HEK293 (cell line): Measurements from ENCODE around the gene CCDC116.

ENCODE experiments used
- CTCF ChIA-PET: fragments of 350-600 bp; formaldehyde crosslinking; extraction: SDS; loops from one replicate; lab custom pipeline; 2021; ENCODE audit warnings: antibody characterized with exemption; lab: Yijun Ruan, JAX
- POLR2A ChIA-PET: fragments of 300-600 bp; formaldehyde crosslinking; extraction: SDS; loops from one replicate; lab custom pipeline; 2020; ENCODE audit warnings: antibody characterized with exemption, inconsistent platforms; lab: Yijun Ruan, JAX
- H3K27ac ChIP-seq: fragments of 200-500 bp; sonication (Bioruptor generic); 2 replicates; pipeline ENCODE4 v1.5.1; 2014; ENCODE audit warnings: low read depth, low read length, control low read depth, inconsistent platforms; ENCODE audit errors: extremely low read depth
- H3K36me3 ChIP-seq, 2 experiments: fragments of 200-500 bp in 1 of 2; sonication (Bioruptor generic) in 1 of 2; 1 replicate in 1 of 2; 2 replicates in 1 of 2; pipeline ENCODE4 v1.5.1; 2014 to 2017; ENCODE audit warnings: inconsistent platforms in 2 of 2, low read length in 2 of 2; ENCODE audit not compliant: control insufficient read depth in 2 of 2, insufficient read depth in 1 of 2
- H3K4me1 ChIP-seq: fragments of 200-500 bp; sonication (Bioruptor generic); 2 replicates; pipeline ENCODE4 v1.5.1; 2014; ENCODE audit warnings: mild to moderate bottlenecking, low read length, inconsistent platforms; ENCODE audit not compliant: control insufficient read depth, insufficient read depth
- H3K4me3 ChIP-seq: 2 replicates; pipeline ENCODE4 v1.5.1; 2011; ENCODE audit warnings: low read depth, mild to moderate bottlenecking, control low read depth, low read length, moderate library complexity
- H3K9me3 ChIP-seq: fragments of 200-500 bp; sonication (Bioruptor generic); 2 replicates; pipeline ENCODE4 v1.5.1; 2014; ENCODE audit warnings: low read depth, low read length, inconsistent platforms; ENCODE audit not compliant: control insufficient read depth, insufficient read depth
- BCL11A ChIP-seq: fragments of 450-650 bp; formaldehyde crosslinking; IDR thresholded peaks from 2 replicates; pipeline ENCODE4 v1.5.1; 2016; ENCODE audit warnings: low read depth, missing biosample characterization, missing genetic modification characterization
- EGR2 ChIP-seq: fragments of 450-650 bp; formaldehyde crosslinking; IDR thresholded peaks from 2 replicates; pipeline ENCODE4 v1.5.1; 2016; ENCODE audit warnings: low read depth, missing biosample characterization, missing genetic modification characterization
- IKZF3 ChIP-seq: fragments of 450-650 bp; IDR thresholded peaks from 2 replicates; pipeline ENCODE4 v1.5.0; 2018; ENCODE audit warnings: missing biosample characterization, mild to moderate bottlenecking, missing genetic modification characterization, moderate library complexity
- KLF9 ChIP-seq: fragments of 450-650 bp; formaldehyde crosslinking; IDR thresholded peaks from 2 replicates; pipeline ENCODE4 v1.5.1; 2016; ENCODE audit warnings: missing biosample characterization, missing genetic modification characterization, low read depth
- PRDM1 ChIP-seq: fragments of 450-650 bp; formaldehyde crosslinking; IDR thresholded peaks from 2 replicates; pipeline ENCODE4; 2016; ENCODE audit warnings: missing biosample characterization, missing genetic modification characterization
- SCRT2 ChIP-seq: fragments of 450-650 bp; formaldehyde crosslinking; IDR thresholded peaks from 2 replicates; pipeline ENCODE4 v1.5.1; 2016; ENCODE audit warnings: missing biosample characterization, missing genetic modification characterization
- ZFHX2 ChIP-seq: fragments of 450-650 bp; formaldehyde crosslinking; conservative IDR thresholded peaks from 2 replicates; pipeline ENCODE4 v1.5.1; 2016; ENCODE audit warnings: missing biosample characterization, missing genetic modification characterization
- ZNF16 ChIP-seq: fragments of 450-650 bp; formaldehyde crosslinking; IDR thresholded peaks from 2 replicates; pipeline ENCODE4 v1.5.1; 2016; ENCODE audit warnings: low read depth, missing biosample characterization, missing genetic modification characterization
- ZNF214 ChIP-seq: fragments of 450-650 bp; formaldehyde crosslinking; IDR thresholded peaks from 2 replicates; pipeline ENCODE4 v1.5.1; 2017; ENCODE audit warnings: missing biosample characterization, mild to moderate bottlenecking, missing genetic modification characterization, borderline replicate concordance
- ZNF488 ChIP-seq: fragments of 450-650 bp; formaldehyde crosslinking; IDR thresholded peaks from 2 replicates; pipeline ENCODE4 v1.5.1; 2016; ENCODE audit warnings: missing biosample characterization, missing genetic modification characterization
- ZNF501 ChIP-seq: fragments of 450-650 bp; formaldehyde crosslinking; IDR thresholded peaks from 2 replicates; pipeline ENCODE4 v1.5.1; 2016; ENCODE audit warnings: missing biosample characterization, missing genetic modification characterization
- ZNF610 ChIP-seq: fragments of 450-650 bp; formaldehyde crosslinking; IDR thresholded peaks from 2 replicates; pipeline ENCODE4 v1.5.1; 2016; ENCODE audit warnings: missing biosample characterization, missing genetic modification characterization, borderline replicate concordance
- ZNF621 ChIP-seq: fragments of 450-650 bp; formaldehyde crosslinking; IDR thresholded peaks from 2 replicates; pipeline ENCODE4 v1.5.1; 2017; ENCODE audit warnings: missing biosample characterization, missing genetic modification characterization
- ZNF629 ChIP-seq: fragments of 450-650 bp; formaldehyde crosslinking; IDR thresholded peaks from 2 replicates; pipeline ENCODE4 v1.5.1; 2017; ENCODE audit warnings: missing biosample characterization, missing genetic modification characterization
- ZNF645 ChIP-seq: fragments of 450-650 bp; formaldehyde crosslinking; IDR thresholded peaks from 2 replicates; pipeline ENCODE4; 2016; ENCODE audit warnings: missing biosample characterization, missing genetic modification characterization
- ZNF785 ChIP-seq: fragments of 450-650 bp; formaldehyde crosslinking; IDR thresholded peaks from 2 replicates; pipeline ENCODE4 v1.5.1; 2016; ENCODE audit warnings: missing biosample characterization, missing genetic modification characterization
- TF ChIP-seq, protein P1 (sequence below): fragments of 450-650 bp; formaldehyde crosslinking; IDR thresholded peaks from 2 replicates; pipeline ENCODE4 v1.5.1; 2017; ENCODE audit warnings: missing biosample characterization, missing genetic modification characterization
- TF ChIP-seq, protein P2 (sequence below): fragments of 450-650 bp; formaldehyde crosslinking; IDR thresholded peaks from 2 replicates; pipeline ENCODE4 v1.5.1; 2016; ENCODE audit warnings: missing biosample characterization, missing genetic modification characterization, borderline replicate concordance
- TF ChIP-seq, protein P3 (sequence below): fragments of 450-650 bp; IDR thresholded peaks from 2 replicates; pipeline ENCODE4 v1.5.1; 2018; ENCODE audit warnings: missing biosample characterization, missing genetic modification characterization
- TF ChIP-seq, protein P4 (sequence below): fragments of 450-650 bp; formaldehyde crosslinking; IDR thresholded peaks from 2 replicates; pipeline ENCODE4 v1.5.1; 2016; ENCODE audit warnings: missing biosample characterization, missing genetic modification characterization

The CCDC116 gene

GRCh38 chr22:21624120-21624879 lies 8.3 kb upstream of the CCDC116 start (continued):
- TF ChIP-seq KLF9 (tag by site-specific recombination): peak; percentile 29; the same call in 1 of the 2 replicates
- TF ChIP-seq, protein P1, sequence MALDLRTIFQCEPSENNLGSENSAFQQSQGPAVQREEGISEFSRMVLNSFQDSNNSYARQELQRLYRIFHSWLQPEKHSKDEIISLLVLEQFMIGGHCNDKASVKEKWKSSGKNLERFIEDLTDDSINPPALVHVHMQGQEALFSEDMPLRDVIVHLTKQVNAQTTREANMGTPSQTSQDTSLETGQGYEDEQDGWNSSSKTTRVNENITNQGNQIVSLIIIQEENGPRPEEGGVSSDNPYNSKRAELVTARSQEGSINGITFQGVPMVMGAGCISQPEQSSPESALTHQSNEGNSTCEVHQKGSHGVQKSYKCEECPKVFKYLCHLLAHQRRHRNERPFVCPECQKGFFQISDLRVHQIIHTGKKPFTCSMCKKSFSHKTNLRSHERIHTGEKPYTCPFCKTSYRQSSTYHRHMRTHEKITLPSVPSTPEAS (tag by site-specific recombination): no peak

DNA sequence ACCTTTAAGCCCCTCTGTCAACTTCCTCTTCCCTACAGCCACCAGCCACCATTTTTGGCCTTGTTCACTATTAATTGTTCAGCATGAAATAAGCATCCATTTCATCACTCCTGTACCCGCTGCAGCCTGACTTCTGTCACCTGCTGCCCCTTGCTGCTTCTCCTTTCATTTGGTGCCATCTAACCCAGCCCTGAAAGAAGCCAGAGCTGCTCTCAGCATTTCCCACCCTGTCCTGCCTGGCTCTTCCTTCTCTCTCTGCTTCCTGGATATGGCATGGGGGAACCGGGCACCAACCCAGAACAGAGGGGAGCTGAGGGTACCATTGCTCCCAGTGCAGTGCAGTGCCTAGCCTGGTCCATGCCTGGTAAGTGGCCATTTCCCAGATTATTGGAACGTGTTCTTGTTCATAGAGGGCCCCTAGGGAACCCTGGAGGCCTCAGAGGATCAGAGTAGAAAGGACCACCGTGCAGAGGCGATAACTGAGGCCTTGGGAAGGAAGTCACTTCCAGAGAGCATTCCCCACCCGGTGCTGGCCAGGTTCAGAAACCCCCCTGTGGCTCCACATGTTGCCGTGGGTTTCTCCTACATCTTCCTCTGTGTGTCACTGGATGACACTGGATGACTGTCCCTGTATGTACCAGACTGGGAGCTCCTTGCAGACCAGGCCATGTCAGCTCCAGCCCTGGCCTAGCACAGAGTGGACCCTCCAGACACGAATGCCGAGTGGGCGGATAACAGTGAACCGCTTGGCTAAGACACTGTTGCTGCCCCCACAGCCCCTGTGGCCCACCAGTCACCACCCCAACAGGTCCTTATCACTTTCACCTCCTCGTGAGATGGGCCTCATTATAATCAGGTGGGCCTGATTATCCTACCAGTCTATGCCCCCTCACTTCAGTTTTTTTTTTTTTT lies 7.4 kb upstream of the CCDC116 start:
- Histone ChIP-seq H3K27ac (no peak overlapping the region), H3K4me1 (no peaks in the 10 kb centered on the region), H3K4me3 (no peak overlapping the region), H3K36me3 (peaks cover 0 to 70% of the 10 kb centered on the region in 2 experiments; a peak in 1 of 3 replicates), H3K9me3 (no peaks in the 10 kb centered on the region)
- ChIA-PET CTCF (interaction anchor here (0.6 to 5.7 kb wide), 12 partner anchors 11 to 44 kb away, joined by 3 to 33 read pairs (median 4); partner anchors contain the start of gene SDF2L1), POLR2A (interaction anchor here (0.7 to 1.6 kb wide), 5 partner anchors 11 to 52 kb away, joined by 3 to 4 read pairs (median 3); partner anchors contain the start of gene SDF2L1)
- no peak for TF ChIP-seq PRDM1 (tag by site-specific recombination)
- TF ChIP-seq ZNF645 (tag by site-specific recombination): no peak
- TF ChIP-seq ZNF629: no peak
- no peak for TF ChIP-seq ZNF501 (tag by site-specific recombination)
- TF ChIP-seq, protein P2, sequence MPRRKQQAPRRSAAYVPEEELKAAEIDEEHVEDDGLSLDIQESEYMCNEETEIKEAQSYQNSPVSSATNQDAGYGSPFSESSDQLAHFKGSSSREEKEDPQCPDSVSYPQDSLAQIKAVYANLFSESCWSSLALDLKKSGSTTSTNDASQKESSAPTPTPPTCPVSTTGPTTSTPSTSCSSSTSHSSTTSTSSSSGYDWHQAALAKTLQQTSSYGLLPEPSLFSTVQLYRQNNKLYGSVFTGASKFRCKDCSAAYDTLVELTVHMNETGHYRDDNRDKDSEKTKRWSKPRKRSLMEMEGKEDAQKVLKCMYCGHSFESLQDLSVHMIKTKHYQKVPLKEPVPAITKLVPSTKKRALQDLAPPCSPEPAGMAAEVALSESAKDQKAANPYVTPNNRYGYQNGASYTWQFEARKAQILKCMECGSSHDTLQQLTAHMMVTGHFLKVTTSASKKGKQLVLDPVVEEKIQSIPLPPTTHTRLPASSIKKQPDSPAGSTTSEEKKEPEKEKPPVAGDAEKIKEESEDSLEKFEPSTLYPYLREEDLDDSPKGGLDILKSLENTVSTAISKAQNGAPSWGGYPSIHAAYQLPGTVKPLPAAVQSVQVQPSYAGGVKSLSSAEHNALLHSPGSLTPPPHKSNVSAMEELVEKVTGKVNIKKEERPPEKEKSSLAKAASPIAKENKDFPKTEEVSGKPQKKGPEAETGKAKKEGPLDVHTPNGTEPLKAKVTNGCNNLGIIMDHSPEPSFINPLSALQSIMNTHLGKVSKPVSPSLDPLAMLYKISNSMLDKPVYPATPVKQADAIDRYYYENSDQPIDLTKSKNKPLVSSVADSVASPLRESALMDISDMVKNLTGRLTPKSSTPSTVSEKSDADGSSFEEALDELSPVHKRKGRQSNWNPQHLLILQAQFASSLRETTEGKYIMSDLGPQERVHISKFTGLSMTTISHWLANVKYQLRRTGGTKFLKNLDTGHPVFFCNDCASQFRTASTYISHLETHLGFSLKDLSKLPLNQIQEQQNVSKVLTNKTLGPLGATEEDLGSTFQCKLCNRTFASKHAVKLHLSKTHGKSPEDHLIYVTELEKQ (tag by site-specific recombination): no peak
- no peak for TF ChIP-seq ZNF785 (tag by site-specific recombination)
- TF ChIP-seq, protein P3, sequence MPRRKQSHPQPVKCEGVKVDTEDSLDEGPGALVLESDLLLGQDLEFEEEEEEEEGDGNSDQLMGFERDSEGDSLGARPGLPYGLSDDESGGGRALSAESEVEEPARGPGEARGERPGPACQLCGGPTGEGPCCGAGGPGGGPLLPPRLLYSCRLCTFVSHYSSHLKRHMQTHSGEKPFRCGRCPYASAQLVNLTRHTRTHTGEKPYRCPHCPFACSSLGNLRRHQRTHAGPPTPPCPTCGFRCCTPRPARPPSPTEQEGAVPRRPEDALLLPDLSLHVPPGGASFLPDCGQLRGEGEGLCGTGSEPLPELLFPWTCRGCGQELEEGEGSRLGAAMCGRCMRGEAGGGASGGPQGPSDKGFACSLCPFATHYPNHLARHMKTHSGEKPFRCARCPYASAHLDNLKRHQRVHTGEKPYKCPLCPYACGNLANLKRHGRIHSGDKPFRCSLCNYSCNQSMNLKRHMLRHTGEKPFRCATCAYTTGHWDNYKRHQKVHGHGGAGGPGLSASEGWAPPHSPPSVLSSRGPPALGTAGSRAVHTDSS: no peak
- TF ChIP-seq ZFHX2 (tag by site-specific recombination): peak; percentile 72
- no peak for TF ChIP-seq ZNF488 (tag by site-specific recombination)
- 0 out of 2 replicates have a peak, but pooled peaks have one; percentile 35 for TF ChIP-seq IKZF3 (tag by site-specific recombination)
- no peak for TF ChIP-seq ZNF621 (tag by site-specific recombination)
- TF ChIP-seq, protein P4, sequence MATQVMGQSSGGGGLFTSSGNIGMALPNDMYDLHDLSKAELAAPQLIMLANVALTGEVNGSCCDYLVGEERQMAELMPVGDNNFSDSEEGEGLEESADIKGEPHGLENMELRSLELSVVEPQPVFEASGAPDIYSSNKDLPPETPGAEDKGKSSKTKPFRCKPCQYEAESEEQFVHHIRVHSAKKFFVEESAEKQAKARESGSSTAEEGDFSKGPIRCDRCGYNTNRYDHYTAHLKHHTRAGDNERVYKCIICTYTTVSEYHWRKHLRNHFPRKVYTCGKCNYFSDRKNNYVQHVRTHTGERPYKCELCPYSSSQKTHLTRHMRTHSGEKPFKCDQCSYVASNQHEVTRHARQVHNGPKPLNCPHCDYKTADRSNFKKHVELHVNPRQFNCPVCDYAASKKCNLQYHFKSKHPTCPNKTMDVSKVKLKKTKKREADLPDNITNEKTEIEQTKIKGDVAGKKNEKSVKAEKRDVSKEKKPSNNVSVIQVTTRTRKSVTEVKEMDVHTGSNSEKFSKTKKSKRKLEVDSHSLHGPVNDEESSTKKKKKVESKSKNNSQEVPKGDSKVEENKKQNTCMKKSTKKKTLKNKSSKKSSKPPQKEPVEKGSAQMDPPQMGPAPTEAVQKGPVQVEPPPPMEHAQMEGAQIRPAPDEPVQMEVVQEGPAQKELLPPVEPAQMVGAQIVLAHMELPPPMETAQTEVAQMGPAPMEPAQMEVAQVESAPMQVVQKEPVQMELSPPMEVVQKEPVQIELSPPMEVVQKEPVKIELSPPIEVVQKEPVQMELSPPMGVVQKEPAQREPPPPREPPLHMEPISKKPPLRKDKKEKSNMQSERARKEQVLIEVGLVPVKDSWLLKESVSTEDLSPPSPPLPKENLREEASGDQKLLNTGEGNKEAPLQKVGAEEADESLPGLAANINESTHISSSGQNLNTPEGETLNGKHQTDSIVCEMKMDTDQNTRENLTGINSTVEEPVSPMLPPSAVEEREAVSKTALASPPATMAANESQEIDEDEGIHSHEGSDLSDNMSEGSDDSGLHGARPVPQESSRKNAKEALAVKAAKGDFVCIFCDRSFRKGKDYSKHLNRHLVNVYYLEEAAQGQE: no peak
- peak; percentile 24; the same call in 1 of the 2 replicates for TF ChIP-seq SCRT2 (tag by site-specific recombination)
- no peak for TF ChIP-seq ZNF214
- TF ChIP-seq EGR2 (tag by site-specific recombination): peak; percentile 75
- no peak for TF ChIP-seq ZNF16 (tag by site-specific recombination)
- TF ChIP-seq BCL11A (tag by site-specific recombination): no peak
- no peak for TF ChIP-seq ZNF610
